Caki2 (cell line): Measurements from ENCODE around the gene GLI3. TPM values are rescaled to one million over a fixed set of nuclear protein-coding genes. Genes with fewer than 3 reads are reported as not detected.

ENCODE experiments used
- DNase-seq: peaks from one replicate; pipeline ENCODE4 v3.0.0-alpha.2; 2015; ENCODE audit warnings: low read depth
- in situ Hi-C: cut with HindIII; loops from 2 replicates; pipeline ENCODE4 v1.10.0; 2016; ENCODE audit warnings: low sequenced_read_pairs, low pct_unique_long_range_greater_than_20kb, mixed read lengths
- total RNA-seq: library from RNA; depleted of rRNA; stranded (reverse); fragments of >200 nt; shearing (Covaris generic); gene quantifications from 2 replicates; pipeline ENCODE4 v1.2.3, GENCODE V29; 2014; ENCODE audit warnings: low replicate concordance

The GLI3 gene
- total RNA-seq, 1 experiment from 2014 or later, result 1.8 TPM

GRCh38 chr7:42012786-42013360 lies 224.1 kb downstream of the GLI3 start:
- in situ Hi-C loops, result no loop called here
- DNase-seq, result peak; percentile 56

GRCh38 chr7:42012313-42012712 lies 224.7 kb downstream of the GLI3 start:
- in situ Hi-C loops, result no loop called here

GRCh38 chr7:42011846-42012245 lies 225.2 kb downstream of the GLI3 start:
- no peak for DNase-seq
- in situ Hi-C loops, result no loop called here

More at GRCh38 chr7:42012313-42012712, 224.7 kb downstream of the GLI3 start:
- DNase-seq, result no peak

GRCh38 chr7:42010751-42011150 lies 226.3 kb downstream of the GLI3 start:
- in situ Hi-C loops, result no loop called here
- no peak for DNase-seq

GRCh38 chr7:42006801-42007513 lies 230.1 kb downstream of the GLI3 start:
- in situ Hi-C loops, result no loop called here
- no peak for DNase-seq

- no peak for DNase-seq
- in situ Hi-C loops, result no loop called here
Observed at GRCh38 chr7:42002654-42003053, 234.4 kb downstream of the GLI3 start.

GRCh38 chr7:41999736-42000283 lies 237.2 kb downstream of the GLI3 start:
- no peak for DNase-seq
- in situ Hi-C loops, result no loop called here

- in situ Hi-C loops, result no loop called here
- no peak for DNase-seq
Observed at GRCh38 chr7:41998041-41998440, 239.0 kb downstream of the GLI3 start.

GRCh38 chr7:41997151-41997550 lies 239.9 kb downstream of the GLI3 start:
- DNase-seq, result no peak
- in situ Hi-C loops, result no loop called here

- in situ Hi-C loops, result no loop called here
- peak; percentile 26 for DNase-seq
Observed at GRCh38 chr7:41996381-41997035, 240.5 kb downstream of the GLI3 start.

- DNase-seq, result no peak
- in situ Hi-C loops, result no loop called here
Observed at GRCh38 chr7:41995632-41996271, 241.3 kb downstream of the GLI3 start.

- no peak for DNase-seq
- in situ Hi-C loops, result no loop called here
Observed at GRCh38 chr7:41994746-41995110, 242.3 kb downstream of the GLI3 start.

- in situ Hi-C loops, result no loop called here
- DNase-seq, result no peak
Observed at GRCh38 chr7:41994036-41994745, 242.8 kb downstream of the GLI3 start.

- in situ Hi-C loops, result no loop called here
- DNase-seq, result no peak
Observed at GRCh38 chr7:41992881-41993867, 243.8 kb downstream of the GLI3 start.

GRCh38 chr7:41984888-41985287 lies 252.1 kb downstream of the GLI3 start:
- in situ Hi-C loops, result no loop called here
- DNase-seq, result peak; percentile 25

GRCh38 chr7:41981046-41982040 lies 255.7 kb downstream of the GLI3 start:
- in situ Hi-C loops, result no loop called here
- DNase-seq, result no peak
